K562 (cell line): ENCODE data around the gene MIEN1. TPM values are rescaled to one million over a fixed set of nuclear protein-coding genes. Genes with fewer than 3 reads are reported as not detected.
A peak's percentile ranks its signal among the peaks of the same experiment; 100 is the strongest.

Experiments
- FOXK2 ChIP-seq, 2 experiments: fragments of 450-650 bp; IDR thresholded peaks in 1 of 2; conservative IDR thresholded peaks in 1 of 2; 2 replicates each; pipeline ENCODE4 v1.6.1; 2016; ENCODE audit warnings: low read depth in 2 of 2, mild to moderate bottlenecking in 1 of 2
- HDAC2 ChIP-seq: fragments of 450-650 bp; IDR thresholded peaks from 2 replicates; pipeline ENCODE4 v1.6.1; 2016; ENCODE audit warnings: mild to moderate bottlenecking
- JUND ChIP-seq, 2 experiments: IDR thresholded peaks; 2 replicates in 1 of 2; 3 replicates in 1 of 2; pipeline ENCODE4 v1.6.1; 2011; ENCODE audit warnings: borderline replicate concordance in 2 of 2, low read depth in 2 of 2, low read length in 2 of 2, improper control_type of control experiment in 1 of 2, missing biosample characterization in 1 of 2, missing genetic modification characterization in 1 of 2, missing genetic modification reagents in 1 of 2
- KDM4B ChIP-seq, 2 experiments: fragments of 450-650 bp in 1 of 2; sonication (generic) in 1 of 2; IDR thresholded peaks; 2 replicates each; pipeline ENCODE4 v1.6.1; 2016 to 2017; ENCODE audit warnings: borderline replicate concordance in 2 of 2, antibody characterized with exemption in 1 of 2, low read depth in 1 of 2, mild to moderate bottlenecking in 1 of 2
- NR2C2 ChIP-seq, 2 experiments: fragments of 200-800 bp in 1 of 2; sonication (Bioruptor generic) in 1 of 2; sonication (generic) in 1 of 2; formaldehyde crosslinking in 1 of 2; IDR thresholded peaks; 2 replicates each; pipeline versions ENCODE4 v1.6.1 to v1.8.0; 2016 to 2022; ENCODE audit warnings: mild to moderate bottlenecking in 1 of 2, missing compliant biosample characterization in 1 of 2, missing genetic modification characterization in 1 of 2, missing genetic modification reagents in 1 of 2
- POLR2A ChIP-seq: fragments of 450-650 bp; conservative IDR thresholded peaks from 2 replicates; pipeline ENCODE4 v1.6.1; 2016
- TAL1 ChIP-seq: fragments of 450-650 bp; IDR thresholded peaks from 2 replicates; pipeline ENCODE4 v1.6.1; 2016; ENCODE audit warnings: mild to moderate bottlenecking
- TEAD1 ChIP-seq, 2 experiments: fragments of 450-650 bp in 1 of 2; sonication (generic) in 1 of 2; formaldehyde crosslinking; IDR thresholded peaks; 2 replicates each; pipeline versions ENCODE4 v1.4.0 to v1.8.0; 2020 to 2022; ENCODE audit warnings: mild to moderate bottlenecking in 2 of 2, missing genetic modification reagents in 1 of 2
- VEZF1 ChIP-seq: fragments of 200-800 bp; sonication (Bioruptor generic); IDR thresholded peaks from 2 replicates; pipeline ENCODE4 v1.6.1; 2017; ENCODE audit warnings: missing genetic modification characterization, missing compliant biosample characterization
- ZFP1 ChIP-seq: fragments of 450-650 bp; formaldehyde crosslinking; IDR thresholded peaks from 2 replicates; pipeline ENCODE4 v1.4.0; 2020; ENCODE audit warnings: mild to moderate bottlenecking, mixed read lengths
- ZMIZ1 ChIP-seq, 2 experiments: fragments of 150-350 bp in 1 of 2; IDR thresholded peaks; 2 replicates each; pipeline ENCODE4 v1.6.1; 2012 to 2016; ENCODE audit warnings: low read depth in 2 of 2, low read length in 2 of 2, mild to moderate bottlenecking in 1 of 2, moderate library complexity in 1 of 2
- polyA plus RNA-seq, 8 experiments: library from polyadenylated mRNA; depleted of rRNA in 4 of 8; stranded (reverse) in 5 of 8; unstranded in 3 of 8; fragments of >200 nt; fragmentation: Nextera tagmentation in 2 of 8; fragmentation: Illumina TruSeq in 1 of 8; extraction: Ambion mirVana in 2 of 8; extraction: Trizol in 1 of 8; gene quantifications; 2 replicates each; pipeline versions ENCODE4 v1.2.1 to v1.2.3, GENCODE V29; 2011 to 2014; ENCODE audit warnings: inconsistent platforms in 1 of 8, missing spikeins in 1 of 8
- total RNA-seq, 7 experiments: library from RNA; depleted of rRNA in 6 of 7; stranded (reverse); fragments of >200 nt in 6 of 7; fragmentation: Illumina TruSeq in 2 of 7; extraction: Trizol in 2 of 7; gene quantifications; 2 replicates each; pipeline versions ENCODE4 v1.2.1 to v1.2.3, GENCODE V29; 2011 to 2021; ENCODE audit warnings: low replicate concordance in 1 of 7
- TF ChIP-seq, protein P1 (sequence below): fragments of 250-450 bp; sonication (Bioruptor Pico); IDR thresholded peaks from 2 replicates; pipeline ENCODE4 v1.8.0; 2022; ENCODE audit warnings: moderate library complexity, mild to moderate bottlenecking, inconsistent platforms
- TF ChIP-seq, protein P2 (sequence below): fragments of 450-650 bp; IDR thresholded peaks from 2 replicates; pipeline ENCODE4 v1.6.1; 2017; ENCODE audit warnings: antibody characterized with exemption, mild to moderate bottlenecking

Gene MIEN1
- total and polyA plus RNA-seq, 9 of the 15 experiments (the other 6 are each of a cell fraction or from before 2014, with no cell fraction given), result 61.3 to 142 (median 78.9) TPM

- TF ChIP-seq, protein P1, sequence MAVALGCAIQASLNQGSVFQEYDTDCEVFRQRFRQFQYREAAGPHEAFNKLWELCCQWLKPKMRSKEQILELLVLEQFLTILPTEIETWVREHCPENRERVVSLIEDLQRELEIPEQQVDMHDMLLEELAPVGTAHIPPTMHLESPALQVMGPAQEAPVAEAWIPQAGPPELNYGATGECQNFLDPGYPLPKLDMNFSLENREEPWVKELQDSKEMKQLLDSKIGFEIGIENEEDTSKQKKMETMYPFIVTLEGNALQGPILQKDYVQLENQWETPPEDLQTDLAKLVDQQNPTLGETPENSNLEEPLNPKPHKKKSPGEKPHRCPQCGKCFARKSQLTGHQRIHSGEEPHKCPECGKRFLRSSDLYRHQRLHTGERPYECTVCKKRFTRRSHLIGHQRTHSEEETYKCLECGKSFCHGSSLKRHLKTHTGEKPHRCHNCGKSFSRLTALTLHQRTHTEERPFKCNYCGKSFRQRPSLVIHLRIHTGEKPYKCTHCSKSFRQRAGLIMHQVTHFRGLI (CRISPR knock-in tag), result no peak
- peak; percentile 94 for TF ChIP-seq NR2C2 (CRISPR knock-in tag; IDR thresholded peaks at IDR 0.05)
- TF ChIP-seq NR2C2 (tag; IDR thresholded peaks at IDR 0.05), result peak; percentile 99
- no peak for TF ChIP-seq ZFP1 (CRISPR knock-in tag)
- TF ChIP-seq FOXK2 (conservative IDR thresholded peaks at IDR 0.05 in 1 of 2, IDR thresholded peaks at IDR 0.05 in 1 of 2; ENCODE audit: low read depth in 2 of 2), result peak; percentile 64 to 72; a peak in 3 of 4 replicates
- 0 out of 4 replicates have a peak, but pooled peaks of 1 of the 2 experiments have one; percentile 15 for TF ChIP-seq ZMIZ1 (IDR thresholded peaks at IDR 0.05; ENCODE audit: low read depth in 2 of 2, low read length in 2 of 2)
- TF ChIP-seq POLR2A, result peak; percentile 82
- TF ChIP-seq HDAC2, result 0 out of 2 replicates have a peak, but pooled peaks have one; percentile 18
- TF ChIP-seq TAL1, result no peak
- peak in 1 of 2 experiments; percentile 75; a peak in 1 of 4 replicates for TF ChIP-seq KDM4B (IDR thresholded peaks at IDR 0.05; ENCODE audit: borderline replicate concordance in 2 of 2, low read depth in 1 of 2)
- peak; percentile 85 for TF ChIP-seq VEZF1
- TF ChIP-seq JUND (IDR thresholded peaks at IDR 0.05; ENCODE audit: borderline replicate concordance, low read depth, low read length), result peak; percentile 10; the same call in 1 of the 2 replicates
- TF ChIP-seq JUND (tag; IDR thresholded peaks at IDR 0.05; ENCODE audit: borderline replicate concordance, low read depth, low read length), result no peak
- 0 out of 4 replicates have a peak, but pooled peaks of 1 of the 2 experiments have one; percentile 36 for TF ChIP-seq TEAD1 (CRISPR knock-in tag; IDR thresholded peaks at IDR 0.05)
- TF ChIP-seq, protein P2, sequence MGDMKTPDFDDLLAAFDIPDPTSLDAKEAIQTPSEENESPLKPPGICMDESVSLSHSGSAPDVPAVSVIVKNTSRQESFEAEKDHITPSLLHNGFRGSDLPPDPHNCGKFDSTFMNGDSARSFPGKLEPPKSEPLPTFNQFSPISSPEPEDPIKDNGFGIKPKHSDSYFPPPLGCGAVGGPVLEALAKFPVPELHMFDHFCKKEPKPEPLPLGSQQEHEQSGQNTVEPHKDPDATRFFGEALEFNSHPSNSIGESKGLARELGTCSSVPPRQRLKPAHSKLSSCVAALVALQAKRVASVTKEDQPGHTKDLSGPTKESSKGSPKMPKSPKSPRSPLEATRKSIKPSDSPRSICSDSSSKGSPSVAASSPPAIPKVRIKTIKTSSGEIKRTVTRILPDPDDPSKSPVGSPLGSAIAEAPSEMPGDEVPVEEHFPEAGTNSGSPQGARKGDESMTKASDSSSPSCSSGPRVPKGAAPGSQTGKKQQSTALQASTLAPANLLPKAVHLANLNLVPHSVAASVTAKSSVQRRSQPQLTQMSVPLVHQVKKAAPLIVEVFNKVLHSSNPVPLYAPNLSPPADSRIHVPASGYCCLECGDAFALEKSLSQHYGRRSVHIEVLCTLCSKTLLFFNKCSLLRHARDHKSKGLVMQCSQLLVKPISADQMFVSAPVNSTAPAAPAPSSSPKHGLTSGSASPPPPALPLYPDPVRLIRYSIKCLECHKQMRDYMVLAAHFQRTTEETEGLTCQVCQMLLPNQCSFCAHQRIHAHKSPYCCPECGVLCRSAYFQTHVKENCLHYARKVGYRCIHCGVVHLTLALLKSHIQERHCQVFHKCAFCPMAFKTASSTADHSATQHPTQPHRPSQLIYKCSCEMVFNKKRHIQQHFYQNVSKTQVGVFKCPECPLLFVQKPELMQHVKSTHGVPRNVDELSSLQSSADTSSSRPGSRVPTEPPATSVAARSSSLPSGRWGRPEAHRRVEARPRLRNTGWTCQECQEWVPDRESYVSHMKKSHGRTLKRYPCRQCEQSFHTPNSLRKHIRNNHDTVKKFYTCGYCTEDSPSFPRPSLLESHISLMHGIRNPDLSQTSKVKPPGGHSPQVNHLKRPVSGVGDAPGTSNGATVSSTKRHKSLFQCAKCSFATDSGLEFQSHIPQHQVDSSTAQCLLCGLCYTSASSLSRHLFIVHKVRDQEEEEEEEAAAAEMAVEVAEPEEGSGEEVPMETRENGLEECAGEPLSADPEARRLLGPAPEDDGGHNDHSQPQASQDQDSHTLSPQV, result peak; percentile 5; the same call in 1 of the 2 replicates
Measured at GRCh38 chr17:39687546-39688474, 42.5 kb downstream of the MIEN1 start, which contains the start of gene PGAP3 (continued).
